ELR (cell line): ENCODE results near the gene MALRD1.
"Not testable (repeated sequence)": the region's sequence is repeated elsewhere in the genome, so short reads cannot be mapped to it uniquely, and the experiment has no call there.

Source experiments
- DNase-seq: peaks from one replicate; pipeline ENCODE4 v3.0.0-alpha.2; 2015; ENCODE audit warnings: low read depth

MALRD1 gene

DNA sequence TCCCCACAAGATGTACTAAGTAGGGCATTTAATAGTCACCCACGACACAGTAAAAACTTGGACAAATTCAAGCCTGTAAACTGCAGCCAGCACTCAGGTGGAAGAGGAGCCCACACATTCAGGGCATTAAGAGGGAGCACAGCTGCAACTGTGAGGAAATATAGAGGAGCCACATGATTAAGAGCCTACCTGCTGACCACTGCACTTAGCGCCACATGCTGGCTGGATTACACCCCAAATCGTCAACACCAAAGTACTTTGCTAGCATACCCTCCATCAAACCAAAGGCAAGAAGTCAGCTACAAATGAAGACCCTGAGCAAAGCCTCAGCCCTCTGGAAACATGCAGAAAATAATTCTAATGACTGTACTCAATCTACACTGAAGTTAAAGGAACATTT, 445.3 kb downstream of the MALRD1 start:
- no peak for DNase-seq

DNA sequence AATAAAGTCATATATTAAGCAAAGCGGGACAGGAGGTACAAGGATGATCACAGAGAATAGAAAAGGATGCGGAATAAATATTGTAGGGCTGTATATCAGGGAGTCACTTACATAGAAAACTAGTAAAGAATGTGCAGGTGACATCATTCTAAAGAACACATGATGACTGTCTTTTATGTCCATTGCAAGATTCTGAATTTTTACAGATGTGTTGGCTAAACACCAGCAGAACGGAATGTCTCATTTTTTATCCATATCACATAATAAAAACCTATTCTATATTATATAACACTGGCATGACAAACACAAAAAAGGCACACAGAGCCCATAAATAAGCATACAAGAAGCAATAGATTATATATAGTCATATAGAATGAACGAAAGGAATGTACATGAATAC, 448.4 kb downstream of the MALRD1 start:
- DNase-seq, result no peak

DNA sequence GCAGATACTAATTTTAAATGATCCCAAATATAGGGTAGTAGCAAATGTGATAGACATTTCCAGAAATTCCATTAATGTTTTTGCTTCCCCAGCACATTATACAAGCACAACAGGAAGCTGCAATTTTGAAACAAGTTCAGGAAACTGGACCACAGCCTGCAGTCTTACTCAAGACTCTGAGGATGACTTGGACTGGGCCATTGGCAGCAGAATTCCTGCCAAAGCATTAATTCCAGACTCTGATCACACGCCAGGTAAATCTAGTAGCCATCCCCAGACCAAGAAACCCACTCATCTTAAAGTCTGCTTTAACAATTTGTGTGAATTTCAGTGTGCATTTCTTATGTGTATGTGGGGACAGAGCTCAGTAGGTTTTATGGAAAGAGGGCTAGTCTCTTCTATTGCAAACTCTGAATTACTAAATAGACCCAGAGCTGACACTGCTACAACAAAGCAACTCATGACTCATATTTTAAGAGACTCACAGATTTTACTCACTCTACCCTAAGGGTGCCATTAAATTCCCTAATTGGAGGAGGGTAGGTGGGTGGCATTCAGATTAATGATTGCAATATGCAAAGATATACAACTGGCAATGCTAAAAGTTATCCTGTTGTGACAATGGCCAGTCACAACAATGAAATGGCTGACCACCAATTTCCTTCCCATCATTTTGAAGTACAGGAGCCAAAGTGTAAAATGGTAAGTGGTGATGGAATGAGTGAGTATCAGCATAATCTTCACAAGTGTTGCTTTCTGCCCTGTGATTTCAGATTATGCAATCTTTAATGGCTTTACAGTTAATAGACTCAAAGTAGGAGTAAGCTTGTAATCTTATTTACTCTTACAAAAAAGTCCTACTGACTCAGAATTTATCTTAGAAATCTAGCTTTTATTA, 450.0 kb downstream of the MALRD1 start:
- no peak for DNase-seq

DNA sequence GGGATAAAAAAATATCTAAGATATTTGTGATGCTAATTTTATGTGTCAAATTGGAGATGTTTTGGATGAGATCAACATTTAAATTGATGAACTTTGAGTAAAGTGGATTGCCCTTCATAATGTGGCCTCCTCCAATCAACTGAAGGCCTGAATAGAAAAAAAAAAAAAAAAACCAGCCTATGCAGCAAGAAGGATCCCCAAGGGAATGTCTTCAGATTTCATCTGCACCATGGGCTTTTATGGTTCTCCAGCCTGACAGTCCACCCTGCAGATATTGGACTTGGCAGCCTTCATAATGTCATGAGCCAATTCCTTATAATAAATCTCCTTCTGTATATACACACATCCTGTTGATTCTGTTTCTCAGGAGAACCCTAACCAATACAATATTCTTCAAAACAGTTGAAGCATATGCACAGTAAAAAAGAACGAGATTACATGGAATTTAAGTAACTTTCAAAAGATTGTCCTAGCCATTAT, 450.7 kb downstream of the MALRD1 start:
- DNase-seq, result no peak

DNA sequence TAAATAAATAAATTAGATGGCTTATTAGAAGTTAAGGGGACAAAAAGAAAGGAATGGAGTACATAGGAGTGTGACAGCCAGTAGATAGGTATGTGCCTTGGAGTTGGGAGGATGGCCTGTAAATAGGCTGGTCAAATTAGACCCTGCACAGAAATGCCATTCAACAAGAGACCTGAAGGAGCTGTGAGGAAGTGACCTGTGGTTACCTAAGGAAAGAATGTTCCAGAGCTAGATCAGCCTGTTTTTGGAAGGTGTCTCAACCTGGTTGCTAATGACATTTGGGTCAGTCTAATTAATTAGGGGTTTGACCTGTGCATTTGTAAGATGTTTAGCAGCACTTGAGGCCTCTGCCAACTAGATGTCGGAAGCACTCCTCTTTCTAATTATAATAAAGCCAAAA, 452.4 kb downstream of the MALRD1 start:
- DNase-seq, result no peak

DNA sequence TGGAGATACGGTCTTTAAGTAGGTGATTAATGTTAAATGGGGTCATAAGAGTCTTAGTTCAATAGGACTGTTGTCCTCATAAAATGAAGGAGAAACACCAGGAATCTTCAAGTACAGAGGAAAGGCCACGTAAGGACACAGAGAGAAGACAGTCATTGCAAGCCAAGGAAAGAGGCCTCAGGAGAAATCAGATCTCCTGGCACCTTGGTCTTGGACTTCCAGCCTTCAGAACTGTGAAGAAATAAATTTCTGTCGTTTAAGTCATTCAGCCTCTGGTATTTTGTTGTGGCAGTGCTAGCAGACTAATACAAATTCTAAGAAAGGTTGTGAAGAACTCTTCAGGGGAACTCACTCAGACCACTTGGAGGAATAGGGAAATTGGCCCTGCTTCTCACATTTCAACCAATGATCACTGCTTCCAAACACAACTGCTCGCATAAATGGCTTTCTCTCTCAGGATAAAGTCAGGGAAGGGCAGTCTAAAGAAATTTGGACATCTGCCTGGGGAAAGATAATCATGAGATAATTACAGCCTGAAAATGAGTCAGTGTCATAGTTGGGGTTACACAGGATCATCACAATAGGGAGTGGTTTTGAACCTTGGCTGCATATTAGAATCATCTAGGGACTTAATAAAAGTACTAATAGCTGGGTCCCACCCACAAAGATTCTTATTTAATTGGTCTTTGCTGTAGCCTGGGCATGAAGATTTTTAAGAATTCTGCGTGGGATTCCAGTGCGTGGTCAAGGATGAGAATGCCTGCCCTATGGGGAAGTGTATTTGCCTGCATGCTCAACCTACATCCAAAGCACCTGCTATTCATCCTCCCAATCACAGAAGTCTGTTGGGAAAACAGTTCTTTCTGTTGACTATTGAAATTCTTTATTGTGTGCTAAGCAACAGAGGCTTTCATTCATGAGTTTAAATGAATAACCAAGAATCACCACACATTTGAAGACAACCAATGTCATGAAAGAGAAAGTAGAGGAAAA, 457.0 kb downstream of the MALRD1 start:
- no peak for DNase-seq

DNA sequence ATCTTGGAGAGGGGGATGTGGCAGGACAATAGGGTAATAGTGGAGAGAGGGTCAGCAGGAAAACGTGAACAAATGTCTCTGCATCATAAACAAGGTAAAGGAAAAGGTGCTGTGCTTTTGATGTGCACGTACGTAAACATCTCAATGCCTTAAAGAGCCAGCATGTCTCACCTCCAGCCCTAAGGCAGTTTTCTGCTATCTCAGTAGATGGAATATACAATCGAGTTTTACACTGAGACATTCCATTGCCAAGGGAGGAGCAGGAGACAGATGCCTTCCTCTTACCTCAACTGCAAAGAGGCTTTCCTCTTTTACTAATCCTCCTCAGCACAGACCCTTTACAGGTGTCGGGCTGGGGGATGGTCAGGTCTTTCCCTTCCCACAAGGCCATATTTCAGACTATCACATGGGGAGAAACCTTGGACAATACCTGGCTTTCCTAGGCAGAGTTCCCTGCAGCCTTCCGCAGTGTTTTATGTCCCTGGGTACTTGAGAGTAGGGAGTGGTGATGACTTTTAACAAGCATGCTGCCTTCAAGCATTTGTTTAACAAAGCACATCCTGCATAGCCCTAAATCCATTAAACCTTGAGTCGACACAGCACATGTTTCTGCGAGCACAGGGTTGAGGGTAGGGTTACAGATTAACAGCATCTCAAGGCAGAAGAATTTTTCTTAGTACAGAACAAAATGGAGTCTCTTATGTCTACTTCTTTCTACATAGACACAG, 461.6 kb downstream of the MALRD1 start:
- not testable (repeated sequence) for DNase-seq

DNA sequence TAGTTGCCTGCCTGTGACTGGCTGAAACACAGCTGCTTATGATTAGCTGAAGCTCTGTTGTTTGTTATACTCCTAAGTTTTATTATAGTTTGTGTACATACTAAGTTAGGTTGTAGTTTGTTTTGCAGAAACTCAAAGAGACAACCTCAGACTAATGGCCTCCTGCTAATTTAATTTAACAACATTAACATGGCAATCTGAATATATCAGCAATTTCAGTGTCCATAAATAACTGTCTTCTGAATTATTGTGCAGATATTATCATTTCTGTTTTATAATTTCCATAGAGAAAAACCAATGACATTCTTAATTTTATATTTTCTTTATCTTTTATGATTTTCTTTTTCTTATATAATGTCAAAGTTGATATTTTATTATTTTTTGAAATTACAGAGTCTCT, 469.5 kb downstream of the MALRD1 start:
- no peak for DNase-seq

DNA sequence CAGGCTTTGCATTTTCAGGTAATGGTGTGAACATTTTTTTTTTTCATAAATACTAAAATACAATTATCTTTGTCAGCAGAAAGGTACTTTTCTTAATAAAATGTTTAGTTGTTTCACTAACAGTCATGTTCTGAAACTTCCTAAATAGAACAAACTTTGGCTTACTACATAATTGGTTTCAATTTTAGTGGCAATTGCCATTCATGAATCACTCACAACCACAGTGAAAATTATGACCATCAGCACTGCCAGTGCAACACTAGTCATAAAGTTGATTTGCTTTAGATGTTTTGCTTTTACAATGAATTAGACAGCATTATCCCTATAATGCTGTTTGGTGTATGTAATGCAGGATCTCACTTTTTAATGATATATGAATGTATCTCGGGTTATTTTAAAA, 470.0 kb downstream of the MALRD1 start:
- DNase-seq, result no peak

DNA sequence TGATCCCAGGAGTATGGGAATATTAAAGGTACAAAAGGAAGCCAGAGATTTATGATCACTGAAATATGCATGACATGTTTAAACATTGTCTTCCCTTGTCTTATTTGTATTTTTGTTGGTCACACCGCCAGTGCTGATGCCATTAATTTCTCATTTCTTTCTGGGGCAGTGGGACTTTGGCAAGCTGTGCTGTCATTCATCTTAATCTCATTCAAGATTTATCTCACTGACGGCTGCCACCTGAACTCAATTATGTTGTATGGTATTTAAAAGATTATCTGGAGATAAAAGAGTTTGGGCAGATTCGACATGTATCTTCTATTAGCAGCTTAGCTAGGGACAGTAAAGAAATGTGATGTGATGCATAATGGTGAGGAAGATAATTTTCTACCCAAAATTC, 482.7 kb downstream of the MALRD1 start:
- DNase-seq, result no peak

DNA sequence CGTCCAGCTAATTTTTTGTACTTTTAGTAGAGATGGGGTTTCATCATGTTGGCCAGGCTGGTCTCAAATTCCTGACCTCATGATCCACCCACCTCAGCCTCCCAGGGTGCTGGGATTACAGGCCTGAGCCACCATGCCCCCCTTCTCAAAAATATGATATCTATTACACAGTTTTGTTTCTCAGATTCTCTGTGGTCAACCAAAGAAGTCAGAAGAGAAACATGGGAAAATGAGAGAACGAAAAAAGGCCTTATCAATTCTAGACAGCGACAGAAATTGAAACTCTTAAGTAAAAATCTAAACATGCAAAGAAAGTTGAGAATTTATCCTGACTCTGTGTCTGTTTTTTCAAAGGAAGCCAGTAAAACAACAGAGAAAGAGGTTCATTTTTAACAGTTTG, 483.8 kb downstream of the MALRD1 start:
- no peak for DNase-seq

DNA sequence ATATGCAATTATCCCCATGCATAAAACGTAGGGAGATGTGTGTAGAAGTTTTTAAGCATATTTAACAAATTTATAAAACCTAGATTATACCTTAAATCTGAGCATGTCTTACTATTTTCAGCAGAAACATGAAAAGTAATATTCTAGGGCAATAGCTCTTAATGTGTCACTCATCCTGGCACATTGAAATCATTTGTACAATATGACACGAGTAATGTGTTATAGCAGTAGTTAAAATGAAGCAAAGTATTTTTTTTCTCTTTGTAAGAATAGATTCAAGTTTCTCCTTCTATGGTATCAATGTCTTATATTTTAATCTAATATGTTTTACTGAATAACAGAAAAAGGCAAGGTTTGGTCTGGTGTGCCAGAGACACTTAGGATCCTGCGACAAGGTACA, 492.7 kb downstream of the MALRD1 start:
- DNase-seq, result no peak

DNA sequence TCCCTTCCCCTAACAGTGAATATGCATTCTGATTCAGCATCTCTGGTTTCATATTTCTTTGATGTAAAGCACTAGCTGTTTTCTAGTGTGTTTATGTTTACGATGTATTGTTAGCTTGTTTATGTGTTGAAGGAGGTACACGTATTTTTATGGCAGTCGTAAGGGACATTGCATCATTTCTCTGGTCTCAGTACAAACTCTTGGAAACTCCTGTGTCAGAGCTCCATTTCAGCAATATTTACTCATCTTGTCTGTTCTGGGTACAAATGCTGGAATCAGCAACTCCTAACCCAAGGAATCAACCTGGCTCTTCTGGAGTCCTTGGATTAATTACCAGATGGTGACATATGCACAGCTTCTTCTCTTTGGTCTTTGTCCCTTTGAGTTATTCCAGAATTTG, 497.6 kb downstream of the MALRD1 start:
- DNase-seq, result no peak

DNA sequence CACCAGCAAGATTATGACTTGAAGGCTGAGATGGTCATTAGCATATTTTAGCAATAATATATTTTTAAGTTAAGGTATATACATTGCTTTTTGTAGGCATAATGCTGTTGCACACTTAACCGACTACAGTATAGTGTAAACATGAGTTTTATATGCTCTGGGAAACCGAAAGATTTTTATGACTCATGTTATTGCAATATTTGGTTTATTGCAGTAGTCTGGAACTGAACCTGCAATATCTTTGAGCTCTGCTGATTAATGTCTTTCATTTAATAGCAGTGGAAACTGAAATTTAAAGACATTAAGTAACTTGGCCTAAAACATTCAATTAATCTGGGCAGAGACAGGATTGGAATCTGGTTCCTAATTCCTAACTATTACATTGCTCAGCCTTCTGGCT, 500.9 kb downstream of the MALRD1 start:
- DNase-seq, result no peak

DNA sequence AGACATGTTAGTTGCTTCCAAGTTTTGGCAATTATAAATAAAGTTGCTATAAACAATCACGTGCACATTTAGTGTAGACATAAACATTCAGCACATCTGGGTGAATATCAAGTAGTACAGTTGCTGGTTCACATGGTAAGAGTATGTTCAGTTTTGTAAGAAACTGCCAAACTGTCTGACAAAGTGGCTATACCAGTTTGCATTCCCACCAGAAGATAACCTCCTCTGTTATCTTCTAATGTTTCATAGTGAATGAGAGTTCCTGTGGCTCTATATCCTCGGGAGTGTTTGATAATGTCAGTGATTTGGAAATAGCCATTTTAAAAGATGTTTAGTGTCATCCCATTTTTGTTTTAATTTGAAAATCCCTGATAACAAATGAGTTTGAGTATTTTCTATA, 508.1 kb downstream of the MALRD1 start:
- DNase-seq, result no peak

DNA sequence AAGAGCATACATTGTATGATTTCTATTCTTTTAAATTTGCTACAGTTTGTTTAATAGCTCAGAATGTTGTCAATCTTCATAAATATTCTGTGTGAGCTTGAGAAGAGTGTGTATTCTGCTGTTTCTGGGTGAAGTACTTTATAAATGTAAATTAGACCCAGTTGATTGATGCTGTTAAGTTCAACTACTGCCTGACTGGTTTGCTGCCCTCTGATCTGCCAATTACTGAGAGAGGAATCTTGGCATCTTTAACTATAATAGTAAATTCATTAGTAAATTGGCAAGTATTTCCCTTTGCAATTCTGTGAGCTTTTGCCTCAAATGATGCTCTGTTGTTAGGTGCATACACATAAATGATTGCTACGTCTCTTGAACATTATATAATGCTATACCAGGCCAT, 512.6 kb downstream of the MALRD1 start:
- no peak for DNase-seq

DNA sequence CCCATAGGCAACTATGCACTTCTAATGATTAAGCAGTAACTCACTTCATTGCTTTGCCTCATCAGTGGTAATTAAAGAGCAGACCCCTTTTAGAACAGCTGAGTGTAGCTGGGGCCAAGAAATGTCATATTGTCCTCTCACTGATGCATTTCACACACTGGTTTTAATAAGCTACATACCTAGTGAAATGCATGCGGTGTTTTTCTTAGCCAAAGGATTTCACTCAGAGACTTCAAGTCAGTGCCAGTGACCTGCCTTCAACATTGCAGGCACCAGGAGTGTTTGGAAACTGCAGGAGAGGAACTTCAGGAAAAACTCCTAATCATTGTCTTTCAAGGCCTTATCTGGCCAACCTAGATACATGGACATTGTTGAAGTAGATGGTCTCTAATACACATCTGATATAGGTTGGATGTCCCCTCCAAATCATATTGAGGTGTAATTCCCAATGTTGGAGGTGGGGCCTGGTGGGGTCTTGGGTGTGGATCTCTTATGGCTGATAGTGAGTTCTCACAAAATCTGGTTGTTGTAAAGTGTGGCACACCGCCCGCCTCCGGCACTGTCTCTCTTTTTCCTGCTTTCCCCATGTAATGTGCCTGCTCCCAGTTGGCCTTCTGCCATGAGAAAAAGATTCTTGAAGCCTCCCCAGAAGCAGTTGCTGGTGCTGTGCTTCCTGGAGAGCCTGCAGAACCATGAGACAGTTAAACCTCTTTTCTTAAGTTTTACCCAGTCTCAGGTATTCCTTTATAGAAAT, 515.0 kb downstream of the MALRD1 start:
- DNase-seq, result no peak

DNA sequence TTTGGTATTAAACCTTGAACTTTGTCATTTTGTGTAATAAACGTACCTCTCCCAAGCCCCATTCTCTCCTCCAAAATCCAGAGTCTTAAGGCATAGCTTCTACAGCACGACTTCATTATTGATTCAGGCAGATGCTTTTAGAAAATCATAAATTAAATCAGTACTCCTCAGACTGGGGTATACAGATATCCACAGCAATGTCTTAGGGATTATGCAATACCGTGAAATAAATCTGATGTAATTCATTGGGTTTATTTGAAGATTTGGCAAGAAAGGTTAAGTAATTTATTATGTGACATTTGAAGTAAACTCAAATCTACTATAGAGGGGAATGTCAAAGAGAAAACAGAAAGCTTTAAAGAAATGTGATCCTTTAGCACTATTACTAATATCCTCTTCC, 521.5 kb downstream of the MALRD1 start:
- no peak for DNase-seq

DNA sequence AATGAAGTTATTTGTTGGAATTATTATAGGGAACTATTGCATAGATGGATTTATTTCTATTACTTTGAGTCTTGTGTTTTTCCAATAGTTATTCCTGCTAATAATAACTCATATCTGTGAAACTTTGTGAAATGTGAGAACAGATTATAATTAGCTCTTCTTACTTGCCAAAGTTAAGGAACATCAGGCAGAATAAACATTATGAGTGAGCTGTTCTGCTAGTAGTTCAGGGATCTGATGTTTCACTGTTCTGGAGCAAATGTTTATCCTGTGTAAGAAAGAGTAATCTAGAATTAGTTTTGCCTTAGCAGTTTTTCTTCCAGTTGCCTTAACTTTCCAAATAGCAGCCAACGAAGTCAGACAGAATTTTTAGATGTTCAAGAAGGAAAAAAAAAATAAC, 522.4 kb downstream of the MALRD1 start:
- DNase-seq, result no peak

DNA sequence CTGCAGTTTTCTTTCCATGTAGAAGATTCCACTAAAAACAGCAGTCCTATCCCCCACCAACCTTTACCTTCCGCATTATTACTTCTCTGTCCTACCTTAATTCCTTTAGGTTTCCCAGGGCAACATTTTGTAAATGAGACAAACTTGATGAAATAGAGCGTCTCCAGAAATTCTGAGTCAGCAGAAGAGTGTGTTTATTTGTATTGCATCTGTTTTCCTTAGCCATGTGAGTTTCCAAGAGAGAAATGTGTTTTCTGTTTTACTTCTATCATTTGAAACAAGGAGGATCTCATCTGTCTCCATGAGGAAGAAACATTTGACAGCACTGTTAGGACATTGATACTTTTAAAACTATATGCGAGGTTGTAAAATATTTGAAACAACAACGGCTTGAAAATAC, 523.5 kb downstream of the MALRD1 start:
- no peak for DNase-seq

DNA sequence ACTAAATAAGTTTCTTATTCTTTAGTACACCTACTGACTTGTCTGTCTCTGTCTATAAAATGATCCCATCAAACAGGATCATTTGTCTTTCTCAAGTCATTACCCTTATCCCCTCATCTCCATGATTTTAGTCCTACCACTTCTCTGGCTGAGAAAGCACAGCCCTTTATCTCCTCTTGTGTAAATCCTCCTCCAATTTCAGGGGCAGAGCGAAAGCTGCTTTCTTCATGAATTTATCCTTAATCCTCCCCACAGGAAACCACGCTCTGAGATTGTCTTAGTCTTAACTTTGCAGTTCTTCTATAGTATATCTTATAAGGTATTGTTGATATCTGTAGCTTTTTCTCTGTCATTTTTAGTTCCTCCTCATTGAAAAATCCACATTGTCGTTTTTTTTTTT, 528.0 kb downstream of the MALRD1 start:
- no peak for DNase-seq
